ENCODE results near the gene IRF7.

IRF7 gene

GRCh38 chr11:606245-606644 is 9.5 kb downstream of the IRF7 start:
- no peak for DNase-seq

- DNase-seq = no peak
These were observed 10.2 kb downstream of the IRF7 start for GRCh38 chr11:605286-606129.

- DNase-seq = no peak
These were observed 12.6 kb downstream of the IRF7 start for GRCh38 chr11:603154-603553.

DNA sequence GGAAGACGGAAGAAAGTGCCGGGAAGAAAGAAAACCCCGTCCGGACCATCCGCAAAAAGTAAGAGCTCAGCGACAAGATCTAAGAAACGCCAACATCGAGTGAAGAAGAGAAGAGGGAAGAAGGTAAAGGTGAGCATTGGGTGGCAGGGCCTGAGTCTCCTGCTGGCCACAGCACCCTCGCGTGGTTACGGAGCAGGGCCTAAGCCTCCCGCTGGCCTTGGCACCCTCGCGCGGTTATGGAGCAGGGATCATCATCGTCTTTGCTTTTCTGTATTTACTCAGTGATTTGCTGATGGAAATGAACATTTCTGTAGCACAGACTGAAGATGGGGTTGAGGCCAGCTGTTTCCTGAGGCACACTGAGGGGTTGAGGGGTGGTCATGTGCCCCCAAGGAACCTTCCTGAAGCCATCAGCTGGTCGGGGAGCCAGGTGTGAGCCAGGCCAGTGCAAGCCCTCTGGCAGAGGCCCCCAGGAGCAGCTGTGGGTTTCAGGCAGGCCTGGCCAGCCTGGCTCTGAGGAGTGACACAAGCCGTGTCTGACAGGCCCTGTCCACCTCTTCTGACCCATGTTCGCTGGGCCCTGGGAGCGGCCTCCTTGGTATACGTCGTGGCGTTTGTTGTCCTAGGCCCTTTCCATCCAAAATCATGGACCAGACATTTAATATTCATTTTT is 14.0 kb downstream of the IRF7 start:
- no peak for DNase-seq

DNA sequence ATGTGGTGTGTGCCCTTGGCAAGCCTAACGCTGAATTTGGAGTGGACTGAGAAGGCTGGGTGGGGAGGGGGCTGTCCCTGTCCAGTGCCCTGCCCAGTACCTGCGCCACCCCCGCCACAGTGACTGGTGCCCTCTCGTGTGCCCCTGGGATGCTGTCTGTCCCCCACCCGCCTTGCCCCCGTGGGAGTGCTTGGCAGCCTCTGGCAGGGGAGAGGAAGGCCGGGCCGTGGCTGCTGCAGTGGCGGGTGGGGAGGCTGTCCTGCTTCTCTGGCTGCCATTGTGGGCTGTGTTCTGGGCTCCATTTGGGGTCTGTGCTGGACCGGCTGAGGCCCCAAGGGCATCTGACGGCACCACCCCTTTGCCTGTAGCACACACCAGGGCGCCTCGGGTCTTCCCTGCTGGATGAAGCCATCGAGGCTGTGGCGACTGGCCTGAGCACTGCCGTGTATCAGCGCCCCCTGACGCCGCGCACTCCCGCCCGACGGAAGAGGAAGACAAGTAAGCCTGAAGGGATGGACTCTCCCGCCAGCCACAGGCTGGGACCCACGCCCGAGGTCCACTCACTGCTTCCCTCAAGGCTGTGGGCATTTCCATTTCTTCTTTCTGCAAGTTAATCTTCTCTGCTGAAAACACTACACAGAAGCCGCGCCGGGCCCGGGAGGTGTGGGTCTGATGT is 17.6 kb downstream of the IRF7 start:
- DNase-seq = no peak

- DNase-seq = no peak
These were observed 18.5 kb downstream of the IRF7 start for GRCh38 chr11:597166-597725.

DNA sequence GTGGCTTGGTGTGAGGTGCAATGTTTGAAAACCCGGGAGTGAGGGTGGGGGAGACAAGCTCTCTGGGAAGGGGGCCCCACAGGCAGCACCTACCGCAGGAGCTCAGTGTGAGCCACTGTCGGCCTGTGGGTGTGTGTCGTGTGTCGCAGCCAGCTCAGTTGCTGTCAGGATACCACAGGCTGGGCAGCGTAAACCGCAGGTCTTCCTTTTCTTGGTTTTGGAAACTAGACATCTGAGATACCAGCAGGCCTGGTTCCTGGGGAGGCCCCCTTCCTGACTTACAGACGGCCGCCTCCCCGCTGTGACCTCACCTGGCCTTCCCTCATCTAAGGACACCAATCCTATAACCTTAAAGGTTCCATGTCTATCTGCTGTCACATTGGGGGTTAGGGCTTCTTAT is 19.4 kb downstream of the IRF7 start:
- DNase-seq = no peak

DNA sequence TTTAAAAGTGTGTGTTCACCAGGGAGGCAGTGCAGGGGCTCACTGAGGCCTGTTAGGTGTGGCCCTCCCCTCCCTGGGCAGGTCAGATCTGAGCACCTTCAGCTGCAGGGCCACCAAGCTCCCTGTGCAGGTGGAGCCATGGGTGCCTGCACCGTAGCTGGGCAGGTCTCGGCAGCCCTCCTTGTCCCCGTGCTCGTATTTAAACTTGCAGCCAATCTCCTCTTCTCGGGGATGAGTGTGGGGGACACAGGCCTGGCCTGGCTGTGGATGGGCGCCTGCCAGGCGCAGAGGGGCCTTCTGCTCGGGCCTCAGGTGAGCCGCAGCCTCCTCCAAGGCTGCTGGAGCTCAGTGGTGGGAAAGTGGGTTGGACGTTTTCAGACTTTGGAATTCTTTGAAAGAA is 20.4 kb downstream of the IRF7 start:
- DNase-seq = no peak

GRCh38 chr11:593347-593746 is 22.4 kb downstream of the IRF7 start:
- no peak for DNase-seq

DNA sequence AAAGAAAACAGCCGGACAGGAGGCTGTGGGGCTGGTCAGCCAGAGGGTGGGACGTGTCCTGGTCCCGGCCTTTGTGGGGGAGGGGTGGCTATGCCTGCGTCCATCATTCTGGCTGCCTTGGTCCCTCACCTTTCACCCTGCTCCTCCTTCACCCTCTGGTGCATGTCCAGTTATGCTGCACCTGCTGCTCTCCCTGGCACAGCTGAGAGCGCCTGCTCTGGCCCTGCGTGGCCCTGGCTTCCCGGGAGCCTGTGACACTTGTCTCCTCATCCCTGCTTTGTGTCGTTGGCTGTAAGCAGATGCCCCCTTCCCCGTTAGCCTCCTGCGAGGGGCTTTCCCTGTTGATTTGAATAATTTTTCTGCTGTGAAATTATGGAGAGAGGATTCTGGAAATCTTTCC is 22.8 kb downstream of the IRF7 start:
- no peak for DNase-seq

GRCh38 chr11:592501-592900 is 23.2 kb downstream of the IRF7 start:
- DNase-seq = no peak

- DNase-seq = no peak
These were observed 24.8 kb downstream of the IRF7 start for GRCh38 chr11:590997-591396.

GRCh38 chr11:589798-590197 is 26.0 kb downstream of the IRF7 start:
- DNase-seq = no peak

DNA sequence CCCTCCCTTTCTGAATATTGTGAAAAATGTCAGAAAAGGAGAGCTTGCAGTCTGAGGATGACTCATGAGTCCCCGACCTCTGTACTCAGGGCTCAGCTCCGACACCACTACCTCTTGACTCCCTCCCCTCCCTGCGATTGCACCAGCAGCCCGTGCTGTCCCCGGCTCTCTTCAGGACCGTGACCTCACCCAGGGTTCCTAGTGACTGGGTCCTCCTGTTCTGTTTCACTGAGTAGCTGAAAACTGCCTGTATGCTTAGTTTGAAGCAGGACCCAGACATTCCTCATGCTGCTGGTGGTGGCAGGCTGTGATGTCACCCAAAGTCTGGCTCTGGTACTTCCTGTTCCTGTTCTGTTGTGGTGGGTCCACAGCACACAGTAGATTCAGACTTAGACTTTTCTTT is 27.8 kb downstream of the IRF7 start:
- DNase-seq = no peak

DNA sequence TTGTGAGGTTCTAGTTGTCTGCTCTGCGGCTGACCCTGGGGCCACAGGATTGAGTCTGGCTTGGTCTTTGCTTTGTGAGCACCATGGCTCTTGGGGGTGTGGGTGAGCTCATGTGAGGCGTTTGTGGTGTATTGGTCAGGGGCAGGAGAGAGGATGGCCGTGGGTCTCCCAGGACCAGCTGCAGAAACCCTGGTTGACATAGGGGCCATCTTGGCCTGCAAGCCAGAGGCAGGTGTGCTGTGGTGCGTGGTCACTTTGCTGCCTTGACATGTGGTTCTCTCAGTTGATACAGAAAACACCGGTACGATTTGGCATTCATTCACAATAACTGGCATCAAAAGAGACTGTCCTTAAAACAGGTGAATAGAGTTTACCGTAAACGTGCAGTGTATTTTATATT is 28.2 kb downstream of the IRF7 start:
- DNase-seq = no peak

DNA sequence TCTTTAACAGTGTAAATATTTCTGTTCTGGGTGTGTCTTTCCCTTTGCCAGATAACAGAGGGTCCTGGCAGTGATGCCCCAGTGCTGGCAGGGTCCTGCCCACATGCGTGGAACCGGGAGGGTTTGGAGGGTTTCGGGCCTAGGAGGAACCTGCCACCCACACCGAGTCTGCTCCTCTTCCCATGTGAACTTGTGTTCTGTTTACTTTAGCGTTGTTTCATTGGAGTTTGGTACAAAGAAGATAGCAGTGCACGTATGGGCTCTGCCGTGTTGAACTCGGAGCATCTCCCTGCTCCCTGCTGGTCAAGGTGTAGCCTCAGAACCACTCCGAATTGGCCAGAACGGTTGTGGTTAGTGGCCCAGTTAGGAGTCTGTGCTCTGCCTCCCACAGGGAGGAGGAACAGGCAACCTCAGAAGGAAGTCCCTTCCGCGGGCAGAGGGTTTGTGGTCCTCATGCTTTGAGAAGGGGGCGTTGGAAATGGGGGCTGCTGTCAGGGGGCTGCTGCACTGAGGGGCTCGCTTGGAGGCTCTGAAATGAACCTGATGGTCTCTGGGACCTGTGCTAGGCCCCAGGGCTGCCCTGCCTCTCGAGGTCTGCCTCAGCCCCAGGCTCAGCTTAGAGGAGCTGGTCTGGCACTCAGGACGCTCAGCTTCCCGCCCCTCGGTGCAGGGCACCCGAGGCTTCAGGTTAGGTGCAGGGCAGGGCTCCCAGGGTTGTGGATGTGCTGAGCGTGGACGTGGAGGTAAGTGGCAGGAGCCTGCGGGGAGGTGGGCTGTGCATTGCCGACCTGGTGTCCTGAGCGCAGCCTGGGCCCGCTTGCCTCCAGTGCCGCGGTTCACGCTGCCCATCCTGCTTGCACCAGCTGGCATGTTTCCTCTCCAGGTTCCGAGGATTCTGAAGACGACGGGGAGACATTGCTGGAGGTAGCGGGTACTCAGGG is 29.1 kb downstream of the IRF7 start:
- no peak for DNase-seq

DNA sequence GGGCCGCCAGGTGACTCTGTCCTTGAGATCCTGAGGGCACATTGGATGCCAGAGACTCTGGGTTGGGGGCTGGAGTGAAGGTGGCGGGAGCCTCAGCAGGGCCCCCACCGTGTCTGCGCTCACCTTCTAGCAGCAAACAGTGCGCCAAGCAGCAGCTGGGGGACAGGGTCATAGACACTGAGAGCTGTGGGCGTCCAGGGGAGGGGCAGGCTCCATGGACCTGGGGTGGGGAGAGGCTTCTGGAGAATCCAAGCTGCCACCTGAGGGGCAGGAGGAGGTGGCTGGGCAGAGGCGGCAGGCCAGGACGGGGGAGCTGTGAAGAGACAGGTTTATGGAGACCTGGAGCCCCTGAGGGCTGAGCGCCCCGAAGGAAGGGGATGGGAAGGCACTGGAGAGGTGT is 31.5 kb downstream of the IRF7 start:
- DNase-seq = no peak

- DNase-seq = no peak
These were observed 34.0 kb downstream of the IRF7 start for GRCh38 chr11:581752-582151.

- no peak for DNase-seq
These were observed 34.4 kb downstream of the IRF7 start for GRCh38 chr11:581342-581741.

GRCh38 chr11:579830-580601 is 35.7 kb downstream of the IRF7 start:
- DNase-seq = no peak

DNA sequence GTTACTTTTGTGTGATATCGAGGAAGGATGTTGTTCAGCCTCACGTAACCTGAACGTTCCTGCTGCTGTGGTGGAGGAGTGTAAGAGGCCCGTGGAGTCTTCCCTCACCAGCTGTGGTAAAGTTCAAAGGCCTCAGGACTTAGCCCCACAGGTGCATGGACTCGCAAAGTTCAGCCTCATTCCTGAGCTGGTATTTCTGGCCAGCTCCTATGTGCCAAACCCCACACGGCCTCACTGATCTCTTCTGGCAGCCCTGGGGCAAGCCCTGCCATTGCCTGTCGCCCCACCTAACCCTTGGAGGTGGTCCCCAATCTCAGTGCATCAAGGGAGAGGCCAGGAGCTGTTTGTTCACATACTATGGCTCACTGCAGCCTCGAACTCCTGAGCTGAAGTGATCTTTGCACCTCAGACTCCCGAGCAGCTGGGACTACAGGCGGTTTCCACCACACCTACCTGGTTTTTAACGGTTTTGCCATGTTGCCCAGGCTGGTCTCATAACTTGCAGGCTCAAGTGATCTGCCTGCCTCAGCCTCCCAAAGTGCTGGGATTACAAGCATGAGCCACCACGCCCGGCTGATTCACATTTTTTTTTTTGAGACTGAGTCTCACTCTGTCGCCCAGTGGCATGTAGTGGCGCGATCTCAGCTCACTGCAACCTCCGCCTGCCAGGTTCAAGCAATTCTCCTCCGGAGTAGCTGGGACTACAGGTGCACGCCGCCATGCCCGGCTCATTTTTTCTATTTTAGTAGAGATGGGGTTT is 37.3 kb downstream of the IRF7 start:
- DNase-seq = no peak

All from NCI-H510A treated with DMSO at 0.1 percent for 48 hours (cell line).